ENCODE measurements around the gene IARS1. TPM values are rescaled to one million over a fixed set of nuclear protein-coding genes. Genes with fewer than 3 reads are reported as not detected.

IARS1 gene
- total RNA-seq, 1 donor from 2014 or later = 379 TPM

GRCh38 chr9:92270511-92270910 is 23.0 kb downstream of the IARS1 start:
- TF ChIP-seq, protein P1, sequence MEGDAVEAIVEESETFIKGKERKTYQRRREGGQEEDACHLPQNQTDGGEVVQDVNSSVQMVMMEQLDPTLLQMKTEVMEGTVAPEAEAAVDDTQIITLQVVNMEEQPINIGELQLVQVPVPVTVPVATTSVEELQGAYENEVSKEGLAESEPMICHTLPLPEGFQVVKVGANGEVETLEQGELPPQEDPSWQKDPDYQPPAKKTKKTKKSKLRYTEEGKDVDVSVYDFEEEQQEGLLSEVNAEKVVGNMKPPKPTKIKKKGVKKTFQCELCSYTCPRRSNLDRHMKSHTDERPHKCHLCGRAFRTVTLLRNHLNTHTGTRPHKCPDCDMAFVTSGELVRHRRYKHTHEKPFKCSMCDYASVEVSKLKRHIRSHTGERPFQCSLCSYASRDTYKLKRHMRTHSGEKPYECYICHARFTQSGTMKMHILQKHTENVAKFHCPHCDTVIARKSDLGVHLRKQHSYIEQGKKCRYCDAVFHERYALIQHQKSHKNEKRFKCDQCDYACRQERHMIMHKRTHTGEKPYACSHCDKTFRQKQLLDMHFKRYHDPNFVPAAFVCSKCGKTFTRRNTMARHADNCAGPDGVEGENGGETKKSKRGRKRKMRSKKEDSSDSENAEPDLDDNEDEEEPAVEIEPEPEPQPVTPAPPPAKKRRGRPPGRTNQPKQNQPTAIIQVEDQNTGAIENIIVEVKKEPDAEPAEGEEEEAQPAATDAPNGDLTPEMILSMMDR (IDR thresholded peaks at IDR 0.05; ENCODE audit: insufficient read depth, low read length, severe bottlenecking) = no peak
- Histone ChIP-seq H3K27me3 (ENCODE audit: control insufficient read depth, insufficient read depth, low read length) (no peaks in the 10 kb centered on the region), H3K36me3 (ENCODE audit: control insufficient read depth, insufficient read depth, low read length) (peaks cover 34% of the 10 kb centered on the region), H3K4me3 (ENCODE audit: low read depth, low read length) (no peak overlapping the region)
- DNase-seq (ENCODE audit: low read depth) (no peak), FAIRE-seq (no peak)

DNA sequence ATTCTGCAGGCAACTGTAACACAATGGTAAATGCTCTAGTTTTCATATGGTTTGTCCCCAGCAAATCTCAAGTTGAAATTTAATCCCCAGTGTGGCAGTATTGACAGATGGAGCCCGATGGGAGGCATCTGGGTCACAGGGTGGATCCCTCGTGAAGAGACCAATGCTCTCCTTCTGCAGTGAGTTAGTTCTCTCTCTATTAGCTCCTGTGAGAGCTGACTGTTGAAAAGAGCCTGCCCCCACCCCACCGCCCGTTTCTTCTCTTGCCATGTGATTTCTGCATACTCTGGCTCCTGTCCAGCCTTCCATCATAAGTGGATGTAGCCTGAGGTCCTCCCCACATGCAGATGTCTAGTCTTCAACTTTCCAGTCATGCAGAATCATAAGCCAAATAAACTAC is 27.0 kb downstream of the IARS1 start:
- Histone ChIP-seq H3K27me3 (ENCODE audit: control insufficient read depth, insufficient read depth, low read length) (no peaks in the 10 kb centered on the region), H3K4me3 (ENCODE audit: low read depth, low read length) (no peak overlapping the region), H3K36me3 (ENCODE audit: control insufficient read depth, insufficient read depth, low read length) (peaks cover 40% of the 10 kb centered on the region)
- DNase-seq (ENCODE audit: low read depth) (no peak), FAIRE-seq (no peak)
- TF ChIP-seq, protein P1 (IDR thresholded peaks at IDR 0.05; ENCODE audit: insufficient read depth, low read length, severe bottlenecking) = no peak

DNA sequence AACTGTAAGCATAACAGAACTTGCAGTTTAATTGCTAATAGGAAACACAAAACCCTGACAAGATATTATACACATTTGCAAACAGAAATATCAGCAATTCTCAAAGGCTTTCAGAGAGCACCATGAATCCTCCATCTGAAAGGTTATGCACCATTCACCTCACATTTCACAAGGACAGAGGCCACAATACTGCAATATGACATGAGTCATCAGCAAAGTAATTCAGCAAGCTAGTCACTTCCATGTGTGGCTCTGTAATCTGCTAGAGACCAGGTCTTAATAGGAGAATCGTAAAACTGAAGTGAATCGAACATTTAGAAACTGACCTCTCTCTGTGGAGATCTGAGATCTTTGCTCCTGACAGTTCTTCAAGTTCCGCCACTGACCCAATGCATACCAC is 28.3 kb downstream of the IARS1 start:
- DNase-seq (ENCODE audit: low read depth) = peak; percentile 38
- Histone ChIP-seq H3K27me3 (ENCODE audit: control insufficient read depth, insufficient read depth, low read length) (no peaks in the 10 kb centered on the region), H3K4me3 (ENCODE audit: low read depth, low read length) (no peak overlapping the region), H3K36me3 (ENCODE audit: control insufficient read depth, insufficient read depth, low read length) (peaks cover 42% of the 10 kb centered on the region)
- TF ChIP-seq, protein P1 (IDR thresholded peaks at IDR 0.05; ENCODE audit: insufficient read depth, low read length, severe bottlenecking) = no peak
- FAIRE-seq = no peak

DNA sequence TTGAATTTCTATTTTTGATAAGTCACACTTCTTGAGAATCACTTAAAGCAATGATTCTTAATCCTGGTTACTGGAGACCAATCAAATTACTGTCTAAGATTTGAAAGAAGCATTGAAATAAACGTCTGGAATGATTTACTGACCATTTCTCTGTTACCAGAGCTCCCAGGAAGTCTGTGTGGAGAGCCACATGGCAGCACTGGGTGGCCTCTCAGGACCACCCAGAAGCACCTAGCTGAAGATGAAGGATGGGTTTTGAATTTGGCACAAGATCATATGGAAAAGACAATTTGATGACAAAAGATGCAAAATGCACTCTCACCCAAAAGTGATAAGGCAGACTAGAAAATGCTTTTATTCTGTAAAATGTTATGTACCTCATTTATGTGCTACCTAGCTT is 30.4 kb downstream of the IARS1 start:
- Histone ChIP-seq H3K4me3 (ENCODE audit: low read depth, low read length) (no peak overlapping the region), H3K36me3 (ENCODE audit: control insufficient read depth, insufficient read depth, low read length) (peaks cover 40% of the 10 kb centered on the region), H3K27me3 (ENCODE audit: control insufficient read depth, insufficient read depth, low read length) (no peaks in the 10 kb centered on the region)
- DNase-seq (ENCODE audit: low read depth) (no peak), FAIRE-seq (peak; percentile 36)
- TF ChIP-seq, protein P1 (IDR thresholded peaks at IDR 0.05; ENCODE audit: insufficient read depth, low read length, severe bottlenecking) = no peak

DNA sequence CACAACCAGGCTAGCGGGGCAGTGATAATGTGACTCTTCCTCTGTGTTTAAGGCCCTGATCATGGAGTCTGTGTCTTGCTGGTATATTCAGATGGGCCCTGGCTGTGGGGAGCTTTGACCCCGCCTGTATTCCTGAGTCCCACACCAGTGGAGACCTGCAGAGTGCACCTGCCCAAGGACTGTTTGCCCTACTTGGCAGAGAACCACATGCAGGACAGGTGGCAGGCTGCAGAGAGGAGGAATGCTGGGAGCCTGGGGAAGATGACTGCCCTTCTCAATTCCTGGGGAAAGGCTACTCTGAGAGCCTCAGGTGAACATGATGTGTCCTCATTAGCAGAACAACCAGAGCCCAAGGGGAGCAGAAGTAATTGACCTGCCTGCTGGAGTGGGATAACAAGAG is 36.2 kb downstream of the IARS1 start:
- no peak overlapping the region for H3K4me3 ChIP-seq (ENCODE audit: low read depth, low read length)
- H3K36me3 ChIP-seq (ENCODE audit: control insufficient read depth, insufficient read depth, low read length) = peaks cover 43% of the 10 kb centered on the region
- DNase-seq (ENCODE audit: low read depth) (no peak), FAIRE-seq (no peak)
- no peaks in the 10 kb centered on the region for H3K27me3 ChIP-seq (ENCODE audit: control insufficient read depth, insufficient read depth, low read length)
- TF ChIP-seq, protein P1 (IDR thresholded peaks at IDR 0.05; ENCODE audit: insufficient read depth, low read length, severe bottlenecking) = no peak

Data from bronchial epithelial cell (primary cell).